ENCODE data around the gene LYZ. TPM values are rescaled to one million over a fixed set of nuclear protein-coding genes. Genes with fewer than 3 reads are reported as not detected.

The LYZ gene
- total and polyA plus RNA-seq, 7 donors: 28.0 to 652 (median 70.6) TPM

DNA sequence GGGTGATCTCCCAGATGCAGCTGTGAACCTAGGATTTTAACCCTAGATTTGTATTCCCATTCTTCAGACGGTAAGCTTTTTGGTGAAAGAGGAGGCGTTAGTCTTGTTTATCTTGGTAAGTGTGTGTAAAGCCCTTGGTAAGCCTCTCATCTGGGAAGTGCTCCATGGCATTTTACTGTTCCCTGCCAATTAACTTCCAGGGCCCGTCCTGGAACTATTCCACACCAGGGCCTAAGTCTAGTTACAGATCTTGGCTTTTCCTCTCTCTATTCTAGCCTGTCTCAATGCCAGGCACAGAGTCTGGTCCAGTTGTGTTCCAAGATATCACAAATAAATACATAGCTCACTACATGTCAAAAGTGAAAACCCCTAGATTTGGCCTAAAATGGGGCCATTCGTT, 53.8 kb downstream of the LYZ start:
- H3K27ac ChIP-seq: no peak overlapping the region
- DNase-seq: no peak
- H3K9me3 ChIP-seq: peaks cover 0 to 4% (median 0%) of the 10 kb centered on the region in 4 donors
- intact Hi-C loops (cut with DNase I): no loop called here
- no peak overlapping the region for H3K4me3 ChIP-seq
- TF ChIP-seq, protein P1, sequence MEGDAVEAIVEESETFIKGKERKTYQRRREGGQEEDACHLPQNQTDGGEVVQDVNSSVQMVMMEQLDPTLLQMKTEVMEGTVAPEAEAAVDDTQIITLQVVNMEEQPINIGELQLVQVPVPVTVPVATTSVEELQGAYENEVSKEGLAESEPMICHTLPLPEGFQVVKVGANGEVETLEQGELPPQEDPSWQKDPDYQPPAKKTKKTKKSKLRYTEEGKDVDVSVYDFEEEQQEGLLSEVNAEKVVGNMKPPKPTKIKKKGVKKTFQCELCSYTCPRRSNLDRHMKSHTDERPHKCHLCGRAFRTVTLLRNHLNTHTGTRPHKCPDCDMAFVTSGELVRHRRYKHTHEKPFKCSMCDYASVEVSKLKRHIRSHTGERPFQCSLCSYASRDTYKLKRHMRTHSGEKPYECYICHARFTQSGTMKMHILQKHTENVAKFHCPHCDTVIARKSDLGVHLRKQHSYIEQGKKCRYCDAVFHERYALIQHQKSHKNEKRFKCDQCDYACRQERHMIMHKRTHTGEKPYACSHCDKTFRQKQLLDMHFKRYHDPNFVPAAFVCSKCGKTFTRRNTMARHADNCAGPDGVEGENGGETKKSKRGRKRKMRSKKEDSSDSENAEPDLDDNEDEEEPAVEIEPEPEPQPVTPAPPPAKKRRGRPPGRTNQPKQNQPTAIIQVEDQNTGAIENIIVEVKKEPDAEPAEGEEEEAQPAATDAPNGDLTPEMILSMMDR (IDR thresholded peaks at IDR 0.05): no peak
- TF ChIP-seq POLR2AphosphoS5 (IDR thresholded peaks at IDR 0.05) (no peak), POLR2A (IDR thresholded peaks at IDR 0.05) (no peak), EP300 (IDR thresholded peaks at IDR 0.05) (no peak)
- H3K36me3 ChIP-seq: no peaks in the 10 kb centered on the region
- no peaks in the 10 kb centered on the region for H3K27me3 ChIP-seq
- H3K4me1 ChIP-seq: peaks cover 0 to 6% (median 0%) of the 10 kb centered on the region in 4 donors
- 81 to 88% methylated on average over 4 of the region's 4 CpGs for WGBS, 2 donors

Small RNA genes lying within 50 kb of the gene (small RNA-seq; reads per million reads assigned to genes)
- gene RN7SL804P: 0 reads per million in 3 donors

Other genes with a start within 250 kb of the LYZ start
- 10 to 100 TPM; 33.5 to 96.0 (median 34.8) TPM for gene CPSF6, start 108.8 kb upstream of the LYZ start, total RNA-seq
- gene CPSF6, start 108.8 kb upstream of the LYZ start, polyA plus RNA-seq: 10 to 100 TPM; 15.0 to 27.4 (median 17.6) TPM
- gene YEATS4, start 11.4 kb downstream of the LYZ start, total RNA-seq: 10 to 100 TPM; 13.3 to 61.2 (median 29.7) TPM
- gene YEATS4, start 11.4 kb downstream of the LYZ start, polyA plus RNA-seq: 10 to 100 TPM; 16.6 to 19.8 (median 18.9) TPM
- gene FRS2, start 122.0 kb downstream of the LYZ start, total RNA-seq: 10 to 100 TPM; 33.8 to 48.4 (median 40.3) TPM
- gene FRS2, start 122.0 kb downstream of the LYZ start, polyA plus RNA-seq: 10 to 100 TPM in 2 of 3 donors, 1 to 10 TPM in 1; 7.6 to 18.0 (median 11.4) TPM
- 100 to 1,000 TPM in 3 of 4 donors, 10 to 100 TPM in 1; 87.0 to 126 (median 116) TPM for gene CCT2, start 237.1 kb downstream of the LYZ start, total RNA-seq
- gene CCT2, start 237.1 kb downstream of the LYZ start, polyA plus RNA-seq: 100 to 1,000 TPM in 2 of 3 donors, 10 to 100 TPM in 1; 79.9 to 125 (median 121) TPM